TTC549 (cell line): ENCODE measurements around the gene PHACTR3.

Experiments
- FAIRE-seq: peaks from 2 replicates; lab custom pipeline; 2012; peaks lifted over from hg19 to GRCh38; lab: Jason Lieb, UNC

PHACTR3 gene

DNA sequence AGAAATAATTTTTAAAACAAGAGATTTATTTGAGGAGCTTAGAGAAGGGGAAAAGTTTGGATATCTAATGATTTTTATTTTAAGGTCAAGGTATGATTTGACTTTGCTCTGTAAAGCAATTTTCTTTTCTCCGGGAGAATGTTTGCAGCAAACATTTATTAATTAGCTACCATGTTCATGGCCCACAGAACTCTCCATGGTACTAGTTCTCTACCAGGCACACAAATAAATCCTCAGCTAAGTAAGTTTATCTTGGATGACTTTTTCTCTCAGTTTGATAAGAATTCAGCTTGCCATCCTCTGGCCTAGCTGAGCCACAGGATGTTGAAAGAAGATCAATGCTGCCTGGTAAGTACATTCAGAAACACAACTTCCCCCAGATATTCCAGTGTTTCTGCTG is 94.3 kb downstream of the PHACTR3 start:
- no peak for FAIRE-seq

DNA sequence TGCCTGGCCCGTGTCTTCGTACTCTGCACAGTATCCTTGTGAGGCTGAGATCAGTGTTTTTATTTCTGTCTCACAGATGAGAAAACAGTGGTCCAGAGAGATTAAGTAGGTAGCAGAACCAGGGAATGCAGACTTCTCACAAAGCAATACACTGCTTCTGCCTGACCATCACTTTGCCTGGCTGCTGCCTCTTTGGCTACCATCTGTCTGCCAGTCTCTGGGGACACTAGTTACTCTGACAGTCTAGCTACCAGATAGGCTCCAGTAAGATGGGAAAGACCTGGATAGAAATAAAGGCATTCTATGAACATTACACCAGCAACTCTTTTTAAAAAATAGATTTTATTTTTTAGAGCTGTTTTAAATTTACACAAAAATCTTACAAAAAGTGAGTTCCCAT is 96.9 kb downstream of the PHACTR3 start:
- no peak for FAIRE-seq

DNA sequence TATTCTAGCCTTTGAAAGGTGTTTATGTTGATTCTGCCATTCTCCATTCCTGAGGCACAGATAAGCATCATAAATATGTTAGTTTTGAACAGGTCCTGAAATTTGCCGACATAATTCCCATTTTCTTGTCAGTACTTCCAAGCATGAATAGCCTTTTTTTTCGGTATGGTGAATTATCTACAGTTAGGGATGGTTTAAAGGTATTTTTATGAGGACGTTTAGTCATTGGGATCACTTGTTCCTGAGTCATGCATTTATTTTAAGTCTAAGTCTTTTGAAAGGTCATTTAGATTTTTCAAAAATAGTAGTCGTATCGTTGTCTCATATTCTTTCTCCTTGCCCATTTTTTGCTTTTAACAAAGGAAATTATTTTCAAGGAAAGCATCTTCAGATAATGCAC is 98.7 kb downstream of the PHACTR3 start:
- FAIRE-seq, result no peak

DNA sequence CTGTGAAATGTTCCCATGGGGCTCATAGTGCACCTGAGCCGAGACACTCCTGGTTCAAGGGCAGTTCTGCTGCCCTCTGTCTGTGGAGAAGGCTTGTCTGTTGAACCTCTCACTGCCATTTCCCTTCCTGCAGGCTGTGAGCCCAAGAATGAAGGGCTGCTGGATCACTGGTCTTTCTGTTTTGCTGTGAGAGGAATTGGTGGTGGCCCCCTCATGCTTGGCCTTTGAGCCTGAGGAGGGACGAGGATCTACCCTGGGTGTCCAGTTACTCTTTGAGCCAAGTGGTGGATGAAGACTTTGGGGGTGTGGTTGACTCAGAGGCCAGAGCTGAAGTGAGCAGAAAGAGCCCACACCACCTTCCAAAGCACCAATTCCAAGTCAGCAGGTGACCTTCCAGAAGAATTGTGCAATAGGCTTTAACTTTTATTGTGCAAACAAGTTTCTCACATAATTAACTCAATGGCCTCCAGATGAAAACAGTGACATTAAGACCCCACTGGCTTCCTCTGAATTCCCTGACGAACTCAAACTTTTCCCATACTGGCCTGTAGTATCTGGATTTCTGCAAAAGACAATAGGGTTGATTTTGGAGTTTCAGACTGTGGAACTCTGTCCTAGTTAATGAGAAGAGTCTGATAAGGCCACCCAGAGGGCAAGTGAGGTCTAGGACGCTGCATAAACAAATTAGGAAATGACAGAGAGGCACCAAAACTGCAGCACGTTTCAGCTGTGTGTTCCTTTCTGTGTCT is 101.5 kb downstream of the PHACTR3 start:
- FAIRE-seq, result no peak

DNA sequence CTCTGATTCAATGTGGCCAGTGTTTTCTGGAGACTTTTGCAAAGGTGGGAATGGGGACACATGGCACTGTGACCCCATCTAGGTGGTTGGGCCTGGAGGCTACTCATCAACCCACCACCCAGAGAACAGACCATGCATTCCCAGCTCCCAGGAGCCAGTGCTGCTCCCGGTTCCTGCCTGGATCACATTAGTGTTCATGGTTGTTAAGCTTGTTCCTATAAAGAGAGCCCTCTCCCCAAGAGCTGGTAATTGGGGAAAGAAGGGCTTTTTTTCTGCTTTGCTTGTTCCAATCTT is 102.0 kb downstream of the PHACTR3 start:
- no peak for FAIRE-seq

DNA sequence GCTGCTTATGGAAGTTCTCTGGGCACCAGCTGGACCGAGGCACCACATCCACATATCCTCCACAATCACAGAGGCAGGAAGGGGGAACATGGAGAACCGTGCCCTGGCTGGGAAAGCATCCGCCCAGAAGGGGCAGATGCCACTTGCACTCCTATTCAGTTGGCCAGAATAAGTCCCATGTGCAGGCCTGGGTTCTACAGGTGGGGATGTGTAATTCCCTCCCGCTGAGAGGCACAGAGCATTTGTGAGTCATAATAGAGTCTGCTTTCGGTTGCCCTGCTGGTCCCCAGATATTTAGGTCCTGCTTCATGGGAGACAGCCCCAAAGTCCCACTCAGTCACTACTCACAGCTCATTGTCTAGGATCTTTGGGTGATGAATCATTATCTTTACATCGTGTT is 104.0 kb downstream of the PHACTR3 start:
- no peak for FAIRE-seq

DNA sequence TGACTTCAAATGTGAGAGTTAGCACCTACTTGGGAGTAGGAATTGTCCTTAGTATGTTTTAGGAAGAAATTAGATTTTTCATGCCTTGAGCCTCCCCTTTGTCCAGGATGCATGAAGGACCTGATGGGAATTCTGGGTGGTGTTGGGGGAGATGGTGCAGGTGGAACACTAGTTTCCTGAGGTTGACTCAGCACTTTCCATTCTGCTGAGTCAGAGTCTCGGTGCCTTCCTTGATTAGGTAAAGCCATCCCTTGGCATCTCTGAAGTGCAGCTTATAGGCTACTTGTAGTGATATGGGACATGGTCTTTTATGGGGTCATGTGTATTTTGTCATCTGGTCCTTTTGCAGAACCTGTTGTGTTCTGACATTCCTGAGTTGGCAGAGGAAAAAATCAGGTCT is 105.3 kb downstream of the PHACTR3 start:
- FAIRE-seq, result no peak

DNA sequence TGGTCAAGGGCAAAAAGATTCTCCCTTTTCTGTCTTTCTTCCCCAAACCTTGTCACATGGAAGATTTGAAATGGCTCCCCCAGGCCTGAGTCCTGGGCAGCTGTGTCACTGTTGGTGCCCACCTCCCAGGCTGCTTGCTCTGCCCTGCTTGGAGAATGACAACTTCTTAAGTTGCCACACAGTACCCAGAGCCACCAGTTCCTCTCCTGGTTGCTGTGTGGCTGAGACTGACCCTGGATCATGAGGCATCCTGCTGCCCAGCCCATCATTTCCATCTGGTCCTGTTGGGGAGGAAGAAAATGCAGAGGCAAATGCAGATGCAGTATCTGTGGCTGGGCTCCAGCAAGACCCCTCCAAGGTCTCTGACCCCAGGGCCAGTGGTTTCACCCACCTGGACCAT is 113.7 kb downstream of the PHACTR3 start:
- no peak for FAIRE-seq

DNA sequence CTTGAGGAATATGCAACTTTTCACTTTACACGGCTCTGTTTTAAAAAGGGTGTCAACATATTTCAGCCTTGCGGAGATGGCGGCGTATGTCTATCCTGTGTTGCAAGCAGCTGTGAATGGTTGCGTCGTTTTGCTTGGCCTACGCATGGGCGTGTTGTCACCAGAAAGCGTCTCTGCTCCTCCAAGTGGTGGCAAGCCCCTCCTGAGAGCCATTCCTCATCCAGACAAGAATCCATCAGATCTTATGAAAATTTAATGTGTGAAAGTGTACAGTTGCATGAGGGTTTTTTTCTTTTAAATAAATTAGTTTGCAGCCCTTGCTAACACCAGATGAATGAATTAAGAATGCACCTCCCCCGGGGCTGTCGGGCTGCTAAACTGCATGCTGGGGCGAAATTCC is 114.4 kb downstream of the PHACTR3 start:
- FAIRE-seq, result no peak

DNA sequence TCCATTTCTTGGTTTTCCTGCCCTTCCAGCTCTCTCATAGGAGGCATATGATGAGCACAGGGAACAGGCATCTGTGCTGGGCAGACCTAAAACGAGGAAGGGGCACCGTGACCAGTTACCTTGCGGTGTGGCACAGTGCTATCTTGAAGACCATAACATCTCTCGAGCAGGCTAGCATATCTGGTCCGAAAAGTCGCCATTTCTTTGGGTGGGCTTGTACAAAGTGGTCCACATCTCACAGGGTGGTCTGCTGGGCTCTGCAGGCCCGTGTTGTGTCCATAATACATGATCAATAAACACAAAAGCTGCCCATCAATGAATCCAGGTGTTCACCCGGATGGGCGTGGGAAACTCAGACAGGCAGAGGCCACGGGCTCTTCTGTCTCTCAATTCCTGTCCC is 115.7 kb downstream of the PHACTR3 start:
- FAIRE-seq, result no peak

DNA sequence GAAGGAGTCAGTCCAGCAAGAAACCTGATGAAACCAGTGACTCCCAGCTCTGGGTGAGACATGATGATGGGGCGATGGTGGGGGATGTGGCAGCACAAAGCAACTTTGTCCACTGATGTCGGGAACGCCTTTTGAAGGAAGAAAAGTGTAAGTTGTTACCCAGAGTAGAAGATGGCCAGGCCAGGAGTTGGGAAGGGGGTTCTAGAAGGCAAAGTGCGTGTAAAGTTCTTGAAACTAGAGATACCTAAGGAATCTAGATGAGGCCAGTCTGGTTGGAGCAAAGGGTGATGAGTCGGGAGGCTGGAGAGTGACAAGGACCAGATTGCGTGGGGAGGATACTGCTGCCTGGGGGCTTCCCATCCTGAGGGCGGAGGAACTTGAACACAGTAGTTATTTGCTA is 117.0 kb downstream of the PHACTR3 start:
- FAIRE-seq, result no peak

DNA sequence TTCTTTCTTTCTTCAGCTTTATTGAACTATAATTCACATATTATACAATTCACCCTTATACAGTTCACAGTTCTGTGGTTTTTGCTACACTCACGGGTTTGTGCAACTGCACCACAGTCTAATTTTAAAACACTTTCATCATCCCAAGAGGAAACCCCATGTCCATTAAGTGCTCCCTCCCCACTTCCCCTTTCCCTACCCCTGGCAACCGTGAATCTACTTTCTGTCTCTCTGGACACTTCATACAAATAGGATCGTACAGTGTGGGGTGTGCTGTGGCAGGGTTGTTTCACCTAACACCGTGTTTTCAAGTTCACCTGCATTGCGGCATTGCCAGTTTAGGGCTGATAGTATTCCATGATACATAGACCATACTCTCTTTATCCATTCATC is 118.8 kb downstream of the PHACTR3 start:
- FAIRE-seq, result no peak

DNA sequence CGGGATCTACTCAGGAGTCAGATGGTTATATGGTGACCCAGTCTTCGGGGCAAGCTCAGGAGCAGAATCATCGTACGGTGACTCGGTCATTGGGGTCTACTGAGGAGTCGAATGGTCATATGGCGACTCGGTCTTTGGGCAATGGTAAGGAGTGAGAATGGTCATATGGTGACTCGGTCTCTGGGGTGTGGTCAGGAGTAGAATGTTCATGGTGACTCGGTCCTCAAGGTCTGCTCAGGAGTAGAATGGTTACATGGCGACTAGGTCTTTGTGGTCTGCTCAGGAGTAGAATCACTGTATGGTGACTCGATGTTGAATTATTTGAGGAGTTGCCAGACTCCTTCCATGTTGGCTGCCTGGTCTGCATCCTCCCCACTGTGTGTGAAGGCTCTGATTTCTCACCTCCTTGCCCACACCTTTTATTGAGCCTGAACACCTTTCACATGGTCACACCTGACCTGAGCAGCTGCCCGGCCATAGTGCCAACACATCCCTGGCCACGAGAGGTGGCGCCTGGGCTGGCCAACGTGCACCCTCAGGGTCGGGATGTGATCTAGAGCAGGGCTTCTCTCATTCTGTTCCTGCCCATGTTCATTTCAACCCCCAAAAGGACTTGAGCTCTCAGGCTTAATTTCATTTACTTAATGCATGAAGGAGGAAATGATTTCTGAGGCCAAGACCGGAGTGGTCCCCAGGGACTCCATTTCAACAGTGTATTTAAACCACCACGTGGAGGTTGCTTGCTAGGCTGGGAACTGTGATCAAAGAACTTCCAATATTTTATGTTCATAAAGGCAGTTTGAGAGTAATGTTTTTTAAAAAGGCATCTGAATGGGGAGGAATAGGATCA is 119.5 kb downstream of the PHACTR3 start:
- no peak for FAIRE-seq

DNA sequence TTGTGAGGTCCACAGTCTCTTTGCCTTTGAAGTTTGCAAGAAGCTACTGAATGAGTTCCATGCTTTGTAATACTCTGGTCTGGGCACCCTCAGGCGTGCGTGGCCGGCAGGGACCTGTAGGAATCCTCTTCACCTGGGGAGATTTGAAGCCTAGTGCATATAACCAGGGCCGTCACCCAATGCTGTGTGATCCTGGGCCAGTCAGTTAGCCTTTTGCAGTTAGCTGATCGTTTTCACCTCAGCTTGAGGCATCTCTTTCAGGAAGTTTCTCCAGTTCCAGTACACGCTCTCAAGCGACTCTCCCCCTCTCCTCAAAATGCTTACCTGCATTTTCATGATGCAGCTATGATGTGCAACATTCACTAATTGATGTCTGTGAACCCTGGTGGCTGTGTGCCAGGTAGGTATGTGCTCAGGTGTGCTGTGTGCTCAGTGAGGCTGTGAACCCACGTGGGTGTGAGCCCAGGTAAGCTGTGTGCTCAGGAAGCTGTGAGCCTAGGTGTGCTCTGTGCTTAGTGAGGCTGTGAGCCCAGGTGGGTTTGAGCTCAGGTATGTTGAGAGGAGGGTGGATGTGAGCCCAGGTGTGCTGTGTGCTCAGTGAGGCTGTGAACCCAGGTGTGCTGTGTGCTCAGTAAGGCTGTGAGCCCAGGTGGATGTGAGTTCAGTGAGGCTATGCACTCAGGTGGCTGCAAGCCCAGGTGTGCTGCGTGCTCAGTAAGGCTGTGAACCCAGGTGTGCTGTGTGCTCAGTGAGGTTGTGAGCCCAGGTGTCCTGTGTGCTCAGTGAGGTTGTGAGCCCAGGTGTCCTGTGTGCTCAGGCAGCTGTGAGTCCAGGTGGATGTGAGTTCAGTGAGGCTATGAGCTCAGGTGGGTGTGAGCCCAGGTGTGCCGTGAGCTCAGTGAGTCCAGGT is 120.4 kb downstream of the PHACTR3 start:
- no peak for FAIRE-seq

DNA sequence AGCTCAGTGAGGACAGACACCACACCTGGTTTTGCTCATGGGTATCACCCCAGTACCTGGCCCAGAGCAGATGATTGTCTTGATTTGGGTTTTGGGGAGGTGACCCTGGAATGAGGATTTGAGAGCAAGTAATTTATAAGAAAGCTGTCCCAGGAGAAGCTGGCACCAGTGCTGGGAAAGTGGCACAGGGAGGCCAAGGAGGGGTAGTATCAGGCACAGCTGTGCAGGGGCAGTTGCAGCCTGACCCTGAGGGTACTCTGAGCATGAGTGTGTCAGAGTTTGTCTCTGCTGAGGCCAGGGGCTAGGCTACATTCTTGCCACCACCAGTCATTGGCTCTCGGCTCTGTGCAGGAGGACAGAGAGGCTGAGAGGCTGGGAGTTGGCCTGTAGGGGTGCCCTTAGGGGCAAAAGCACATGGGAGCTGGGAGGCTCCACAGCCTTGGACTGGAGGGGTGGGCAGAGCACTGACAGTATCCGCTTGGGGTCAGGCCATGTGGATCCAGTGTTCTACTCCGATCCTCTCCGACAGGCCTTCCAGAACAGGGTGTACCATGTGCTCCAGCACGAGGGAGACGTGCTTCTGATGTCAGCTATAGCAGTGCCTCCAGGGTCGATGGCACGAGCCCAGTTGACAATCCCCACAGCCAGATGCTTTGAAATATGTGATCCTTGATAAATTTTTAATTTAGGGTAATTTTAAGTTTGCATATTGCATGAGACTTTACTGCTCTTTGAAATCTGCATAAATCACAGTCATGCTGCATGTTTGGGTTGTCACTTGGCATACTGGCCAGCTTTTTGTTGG is 121.3 kb downstream of the PHACTR3 start:
- no peak for FAIRE-seq

DNA sequence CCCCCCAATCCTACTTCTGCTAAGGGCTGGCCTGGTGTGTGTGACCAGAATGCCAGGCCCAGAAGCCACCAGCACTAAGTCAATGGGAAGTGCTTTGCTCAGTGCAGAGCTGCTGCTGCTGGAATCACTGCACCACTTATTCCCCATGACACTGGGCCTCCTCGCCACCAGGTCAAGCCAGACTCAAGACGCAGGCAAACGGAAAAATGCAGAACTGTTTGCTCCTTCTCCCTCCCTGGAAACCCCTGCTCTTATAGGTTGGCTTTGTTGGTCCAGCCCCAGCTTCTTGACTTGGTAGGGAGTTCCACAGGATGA is 121.9 kb downstream of the PHACTR3 start:
- no peak for FAIRE-seq

DNA sequence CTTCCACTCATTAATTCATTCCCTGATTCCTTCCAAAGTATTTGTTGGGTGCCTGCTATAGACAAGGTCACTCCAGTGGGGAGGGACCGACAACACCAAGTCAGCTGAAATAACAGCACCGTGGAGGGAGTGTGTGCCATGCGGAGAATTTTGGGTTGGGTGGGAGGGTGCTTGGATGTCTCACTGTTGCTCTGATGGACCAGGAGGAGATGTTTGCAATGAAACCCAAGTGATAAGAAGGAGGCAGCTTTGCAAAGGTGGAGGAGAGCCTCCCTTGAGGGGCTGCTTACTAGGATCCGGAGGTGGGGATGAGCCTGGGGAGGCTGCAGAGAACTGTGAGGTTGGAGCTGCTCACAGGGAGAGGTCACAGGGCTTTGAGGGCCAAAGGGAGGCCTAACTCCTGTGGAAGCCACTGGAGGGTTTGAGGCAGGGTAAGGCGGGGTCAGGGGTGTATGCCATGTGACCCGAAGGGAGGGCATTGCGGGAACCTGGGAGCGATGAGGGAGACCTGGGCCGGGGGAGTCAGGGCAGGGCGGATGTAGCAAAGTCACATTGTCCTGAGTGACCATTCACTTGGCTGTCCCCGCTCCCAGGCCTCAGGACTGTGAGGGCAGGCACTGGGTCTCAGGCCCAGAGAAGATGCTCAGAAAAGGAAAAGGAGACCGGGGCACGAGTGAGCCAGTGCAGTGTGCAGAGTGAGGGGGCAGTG is 124.5 kb downstream of the PHACTR3 start:
- no peak for FAIRE-seq

DNA sequence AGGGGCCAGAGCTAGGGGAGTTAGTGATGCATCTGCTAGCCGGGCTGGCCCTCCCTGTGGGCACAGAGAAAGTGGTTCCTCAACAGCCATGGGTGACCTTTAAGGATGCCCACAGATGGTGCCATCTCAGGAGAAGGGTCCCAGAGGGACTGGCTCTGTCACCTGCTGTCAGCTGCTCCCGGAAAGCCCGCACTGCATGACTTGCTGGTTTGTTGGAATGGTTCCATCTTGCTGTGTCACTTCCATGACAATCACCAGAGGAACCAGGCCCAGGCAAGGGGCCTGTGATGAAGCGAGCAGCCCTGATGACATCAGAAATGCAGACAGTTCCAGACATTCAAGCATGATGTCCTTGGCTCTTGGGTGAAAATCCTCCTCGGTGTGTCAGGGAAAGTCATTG is 125.2 kb downstream of the PHACTR3 start:
- FAIRE-seq, result no peak

DNA sequence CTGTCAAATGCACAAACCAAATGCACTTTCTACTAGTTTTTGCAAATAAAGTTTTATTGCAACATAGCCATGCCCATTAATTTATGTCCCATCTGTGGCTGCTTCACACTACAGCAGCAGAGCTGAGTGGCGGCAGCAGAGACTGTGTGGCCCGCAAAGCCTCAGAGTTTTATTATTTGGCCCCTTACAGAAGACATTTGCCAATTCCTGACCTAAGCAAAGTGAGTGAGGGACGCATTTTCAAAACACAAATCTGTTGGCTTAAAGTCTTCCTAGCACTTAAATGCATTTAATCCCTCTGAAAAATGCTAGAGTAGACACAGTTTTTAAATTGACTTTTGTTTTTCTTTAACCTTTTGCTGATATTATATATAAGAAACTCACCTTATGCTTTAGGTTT is 126.4 kb downstream of the PHACTR3 start:
- no peak for FAIRE-seq

DNA sequence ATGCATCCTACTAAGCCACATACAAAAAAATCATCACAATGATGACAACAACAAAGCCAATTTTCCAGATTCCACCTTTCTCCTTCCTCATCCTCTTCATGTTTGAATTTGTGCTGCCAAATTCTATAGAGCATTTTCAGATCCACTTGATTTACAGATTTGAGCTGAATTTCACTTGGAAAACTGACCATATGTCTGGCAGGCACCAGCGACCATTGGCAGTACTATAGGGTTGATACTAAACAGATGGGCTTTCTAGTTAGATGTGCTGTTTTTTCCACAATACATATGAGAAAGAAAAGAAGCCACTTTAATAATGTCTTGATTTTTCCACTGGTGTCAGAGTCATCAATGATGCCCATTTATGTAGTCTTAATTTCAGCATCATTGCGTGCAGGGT is 127.0 kb downstream of the PHACTR3 start:
- no peak for FAIRE-seq

DNA sequence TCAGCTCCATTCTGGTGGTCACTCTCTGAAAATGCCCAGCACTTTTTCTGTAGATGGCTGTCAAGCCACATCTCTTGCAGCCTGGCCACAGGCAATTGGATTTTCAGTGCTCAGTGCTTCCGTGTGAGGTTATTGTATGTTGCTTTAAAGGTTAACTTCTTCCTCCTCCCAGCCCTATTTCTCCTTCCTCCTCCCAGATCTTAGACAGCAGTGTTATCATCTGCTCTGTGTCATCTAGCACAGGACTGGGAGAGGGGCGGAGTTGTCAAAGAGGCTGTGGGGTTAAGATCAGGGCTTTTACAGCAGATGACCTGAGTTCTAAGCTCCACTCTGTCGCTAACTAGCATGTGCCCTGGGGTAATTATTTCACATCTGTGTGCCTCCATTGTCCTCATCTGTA is 129.0 kb downstream of the PHACTR3 start:
- no peak for FAIRE-seq

DNA sequence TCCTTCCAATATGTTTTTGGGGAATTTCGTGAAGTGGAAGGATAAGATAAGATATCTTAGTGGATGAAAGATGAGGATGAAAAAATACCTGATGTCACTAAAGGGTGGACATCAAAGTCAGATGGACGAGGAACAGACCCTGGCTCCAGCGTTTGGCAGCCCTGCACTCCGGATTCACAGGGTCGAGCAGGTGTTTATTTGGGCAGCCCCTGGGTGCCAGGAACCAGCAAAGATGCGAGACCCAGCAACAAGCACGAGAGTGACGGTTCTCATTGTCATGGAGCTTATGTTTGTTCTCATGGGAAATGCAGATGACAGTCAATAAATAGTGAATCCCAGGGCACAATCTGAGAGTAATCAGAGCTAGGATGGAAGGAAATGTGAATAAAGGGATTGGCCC is 131.1 kb downstream of the PHACTR3 start:
- no peak for FAIRE-seq
